RWPE1 (cell line): ENCODE results near the gene SPAG7.

ENCODE experiments used
- CTCF ChIA-PET: fragments of 350-600 bp; sonication (Branson Sonifier 250); formaldehyde crosslinking; extraction: SDS; loops from one replicate; lab custom pipeline; 2021; lab: Yijun Ruan, JAX
- POLR2A ChIA-PET: fragments of 400-600 bp; formaldehyde crosslinking; extraction: SDS; loops from one replicate; lab custom pipeline; 2020; ENCODE audit warnings: antibody characterized with exemption; ENCODE audit not compliant: low non-redundant PET; lab: Yijun Ruan, JAX
- DNase-seq: peaks from one replicate; pipeline ENCODE4 v3.0.0; 2012; ENCODE audit warnings: low spot score
- H3K27ac ChIP-seq: fragments of 450-650 bp; 2 replicates; pipeline ENCODE4 v1.5.1; 2017
- TF ChIP-seq, protein P1 (sequence below): fragments of 450-650 bp; conservative IDR thresholded peaks from 2 replicates; pipeline ENCODE4 v1.5.1; 2017; ENCODE audit warnings: low read depth, mild to moderate bottlenecking

The SPAG7 gene

DNA sequence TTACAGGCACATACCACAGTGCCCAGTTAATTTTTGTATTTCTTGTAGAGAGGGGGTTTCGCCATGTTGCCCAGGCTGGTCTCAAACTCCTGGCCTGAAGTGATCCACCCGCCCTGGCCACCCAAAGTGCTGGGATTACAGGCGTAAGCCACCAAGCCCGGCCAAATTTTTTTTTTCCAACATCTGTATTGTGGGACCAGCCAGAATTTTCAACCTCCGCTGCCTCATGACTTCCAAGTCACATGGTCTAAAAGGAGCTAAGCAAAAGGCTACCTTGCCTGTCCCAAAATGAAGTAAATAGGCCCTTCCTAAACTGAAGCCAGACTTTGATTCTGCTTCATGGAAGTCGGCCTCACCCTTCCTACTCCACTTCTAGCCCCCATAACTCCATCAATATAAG, 4.2 kb upstream of the SPAG7 start:
- TF ChIP-seq, protein P1, sequence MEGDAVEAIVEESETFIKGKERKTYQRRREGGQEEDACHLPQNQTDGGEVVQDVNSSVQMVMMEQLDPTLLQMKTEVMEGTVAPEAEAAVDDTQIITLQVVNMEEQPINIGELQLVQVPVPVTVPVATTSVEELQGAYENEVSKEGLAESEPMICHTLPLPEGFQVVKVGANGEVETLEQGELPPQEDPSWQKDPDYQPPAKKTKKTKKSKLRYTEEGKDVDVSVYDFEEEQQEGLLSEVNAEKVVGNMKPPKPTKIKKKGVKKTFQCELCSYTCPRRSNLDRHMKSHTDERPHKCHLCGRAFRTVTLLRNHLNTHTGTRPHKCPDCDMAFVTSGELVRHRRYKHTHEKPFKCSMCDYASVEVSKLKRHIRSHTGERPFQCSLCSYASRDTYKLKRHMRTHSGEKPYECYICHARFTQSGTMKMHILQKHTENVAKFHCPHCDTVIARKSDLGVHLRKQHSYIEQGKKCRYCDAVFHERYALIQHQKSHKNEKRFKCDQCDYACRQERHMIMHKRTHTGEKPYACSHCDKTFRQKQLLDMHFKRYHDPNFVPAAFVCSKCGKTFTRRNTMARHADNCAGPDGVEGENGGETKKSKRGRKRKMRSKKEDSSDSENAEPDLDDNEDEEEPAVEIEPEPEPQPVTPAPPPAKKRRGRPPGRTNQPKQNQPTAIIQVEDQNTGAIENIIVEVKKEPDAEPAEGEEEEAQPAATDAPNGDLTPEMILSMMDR, result no peak
- ChIA-PET CTCF (interaction anchor here (0.6 kb wide), 1 partner anchor 9 kb away, joined by 3 read pairs; no protein-coding TSS in a partner anchor), POLR2A (interaction anchor here (0.7 to 0.8 kb wide), 2 partner anchors 28 to 30 kb away, joined by 3 to 16 read pairs; no protein-coding TSS in a partner anchor)
- no peak for DNase-seq
- peak overlapping the region; percentile 31 for H3K27ac ChIP-seq

DNA sequence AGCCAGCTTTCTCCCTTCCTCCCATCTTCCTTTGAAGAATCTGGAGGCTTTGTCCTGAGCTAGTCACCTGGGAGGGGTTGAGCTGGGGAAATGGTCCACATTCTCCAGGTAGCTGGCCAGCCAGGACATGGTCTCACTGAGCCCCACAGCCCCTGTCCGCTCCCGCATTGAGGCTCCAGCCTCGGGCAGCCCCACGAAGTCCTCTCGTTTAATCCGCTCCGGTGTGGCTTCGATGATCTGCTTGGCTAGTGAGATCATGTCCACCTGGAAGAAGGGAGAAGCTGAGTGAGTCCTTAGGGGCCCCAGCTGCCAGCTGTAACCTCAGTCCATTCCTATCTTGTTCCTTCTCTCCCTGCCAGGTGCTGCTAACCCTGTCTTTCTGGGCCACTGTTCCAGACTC, 2.7 kb upstream of the SPAG7 start:
- TF ChIP-seq, protein P1, result no peak
- ChIA-PET CTCF (interaction anchor here (0.6 kb wide), 1 partner anchor 215 kb away, joined by 4 read pairs; no protein-coding TSS in a partner anchor), POLR2A (interaction anchor here (2.0 kb wide), 1 partner anchor 17 kb away, joined by 10 read pairs; the partner anchor contains the start of gene CAMTA2)
- peak overlapping the region; percentile 98 for H3K27ac ChIP-seq
- no peak for DNase-seq

DNA sequence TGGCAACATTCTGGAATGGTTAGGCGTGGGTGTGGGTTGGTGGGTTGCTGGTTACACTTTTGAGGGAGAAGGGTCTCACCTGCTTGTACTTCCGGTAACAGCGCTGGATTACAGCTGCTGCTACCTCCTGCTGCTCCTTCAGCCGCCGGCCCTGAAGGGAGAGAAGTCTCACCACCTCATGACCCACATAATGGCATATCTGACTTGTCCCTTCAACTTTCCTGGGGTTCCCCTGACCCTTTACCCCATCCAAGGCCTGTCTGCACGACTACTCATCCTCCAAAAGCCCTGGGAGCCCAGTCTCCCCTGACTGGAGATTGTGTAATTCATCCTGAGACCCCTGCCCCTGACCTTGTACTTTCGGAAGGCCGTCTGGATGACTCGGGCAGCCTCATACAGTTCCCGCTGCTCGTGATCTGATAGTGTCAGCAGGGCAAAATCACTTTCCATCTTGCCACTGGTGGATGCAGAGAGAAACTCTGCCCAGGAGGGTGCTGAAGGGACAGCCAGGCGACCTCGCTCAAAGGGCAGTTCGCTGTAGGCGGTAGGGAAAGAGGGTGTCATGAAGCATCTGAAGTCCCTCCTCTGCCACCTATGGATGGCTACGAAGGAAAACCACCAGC, 2.0 kb upstream of the SPAG7 start:
- POLR2A ChIA-PET, result interaction anchor here (1.5 to 2.0 kb wide), 2 partner anchors 17 to 24 kb away, joined by 3 to 10 read pairs; partner anchors contain the start of gene CAMTA2
- CTCF ChIA-PET, result interaction anchor here (0.6 kb wide), 1 partner anchor 214 kb away, joined by 4 read pairs; no protein-coding TSS in a partner anchor
- no peak for DNase-seq
- TF ChIP-seq, protein P1, result no peak
- peak overlapping the region; percentile 98 for H3K27ac ChIP-seq

DNA sequence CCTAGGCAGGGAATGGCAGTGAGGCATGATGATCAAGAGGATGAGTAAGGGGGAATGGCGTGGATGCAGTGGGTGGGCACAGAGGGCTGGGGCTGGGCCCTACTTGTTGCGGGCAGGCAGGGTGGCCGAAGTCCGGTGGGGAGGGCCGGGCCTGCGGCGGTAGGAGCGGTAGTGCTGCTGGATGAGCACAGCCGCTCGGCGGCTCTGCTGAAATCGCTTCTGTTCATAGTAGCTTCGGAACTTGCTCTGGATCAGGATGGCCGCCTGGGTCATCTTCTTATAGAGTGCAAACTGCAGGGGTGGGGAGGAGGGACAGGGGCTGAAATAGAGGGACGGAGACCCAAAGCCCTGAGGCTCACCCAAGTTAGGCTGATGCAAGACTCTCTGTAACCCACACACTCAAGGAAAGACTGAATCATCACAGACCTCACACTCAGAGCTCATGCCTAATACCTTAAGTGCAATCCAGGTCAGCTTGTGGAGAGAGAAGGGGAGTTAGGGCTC, 1.5 kb upstream of the SPAG7 start:
- TF ChIP-seq, protein P1, result no peak
- POLR2A ChIA-PET, result interaction anchor here (0.6 to 2.0 kb wide), 4 partner anchors 9 to 24 kb away, joined by 3 to 10 read pairs (median 4); partner anchors contain the start of genes CAMTA2 and PFN1
- peak overlapping the region; percentile 98 for H3K27ac ChIP-seq
- CTCF ChIA-PET, result interaction anchor here (0.9 to 1.4 kb wide), 2 partner anchors 11 to 57 kb away, joined by 3 to 5 read pairs; no protein-coding TSS in a partner anchor
- DNase-seq, result peak; percentile 78

DNA sequence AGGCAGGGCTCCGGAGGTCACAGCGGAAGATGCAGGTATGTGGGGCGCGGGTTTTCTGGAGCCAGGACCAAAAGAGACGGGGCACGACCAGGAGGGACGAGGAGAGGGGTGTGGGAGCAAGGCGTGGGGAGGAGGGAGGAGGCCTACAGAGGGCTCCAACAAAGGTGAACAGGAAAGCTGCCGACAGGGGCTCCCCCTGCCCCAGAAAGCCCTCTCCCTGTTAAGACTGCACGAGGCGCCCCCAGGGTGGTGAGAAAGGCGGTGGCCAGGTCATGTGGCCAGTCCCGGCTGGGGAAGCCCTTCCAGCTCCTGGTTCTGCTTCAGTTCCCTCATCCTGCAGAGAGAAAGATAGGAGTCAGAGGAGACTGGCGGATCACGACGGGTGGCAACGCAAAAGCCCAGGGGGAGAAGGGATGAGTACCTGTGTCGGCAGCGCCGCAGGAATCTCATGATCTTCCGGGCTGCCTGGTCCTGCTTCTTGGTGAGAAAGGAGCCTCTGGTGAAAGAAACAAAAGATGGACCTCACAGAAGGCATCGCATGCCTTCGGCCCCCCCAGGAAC, 949 bp upstream of the SPAG7 start:
- CTCF ChIA-PET, result interaction anchor here (0.9 to 1.4 kb wide), 3 partner anchors 12 to 58 kb away, joined by 3 to 5 read pairs (median 3); no protein-coding TSS in a partner anchor
- DNase-seq, result no peak
- TF ChIP-seq, protein P1, result no peak
- H3K27ac ChIP-seq, result peak overlapping the region; percentile 98
- POLR2A ChIA-PET, result interaction anchor here (0.6 to 2.0 kb wide), 4 partner anchors 9 to 23 kb away, joined by 3 to 10 read pairs (median 4); partner anchors contain the start of genes CAMTA2 and PFN1

DNA sequence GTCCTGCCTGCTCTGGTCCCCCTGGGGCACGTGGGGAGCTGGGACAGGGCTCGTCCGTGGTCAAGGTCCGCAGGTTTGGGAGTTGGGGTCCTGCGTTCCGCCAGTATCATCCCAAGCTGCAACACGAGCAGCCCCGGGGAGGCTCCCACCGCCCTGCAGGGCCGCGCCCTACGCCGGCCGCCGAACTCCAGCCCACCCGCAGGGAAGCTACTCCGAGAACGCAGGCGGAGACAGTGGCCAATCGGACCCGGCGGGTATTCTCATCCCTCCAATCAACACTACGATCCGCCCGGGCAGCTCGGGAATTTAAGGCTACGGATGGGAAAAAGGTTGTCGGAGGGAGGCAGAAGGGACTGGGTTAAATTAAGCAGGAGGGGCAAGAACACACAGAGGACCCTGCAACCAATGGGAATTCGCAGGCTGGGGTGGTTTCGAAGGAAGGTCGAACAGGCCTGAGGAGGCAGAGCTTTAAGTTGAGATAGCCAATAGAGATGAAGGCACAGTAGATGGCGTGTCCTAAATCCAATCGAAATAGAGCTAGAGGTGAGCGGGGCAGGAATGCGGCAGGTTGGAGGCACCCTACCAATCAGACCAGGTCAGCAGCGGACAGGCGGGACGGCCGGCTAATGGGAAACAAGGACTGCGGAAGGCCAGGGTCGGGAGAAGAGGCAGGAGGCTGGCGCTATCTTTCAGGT, 626 bp downstream of the SPAG7 start:
- peak overlapping the region; percentile 98 for H3K27ac ChIP-seq
- POLR2A ChIA-PET, result interaction anchor here (0.5 to 1.9 kb wide), 7 partner anchors 11 to 133 kb away, joined by 3 to 10 read pairs (median 3); partner anchors contain the start of genes ENO3, INCA1, KIF1C and RNF167
- peak; percentile 99 for DNase-seq
- CTCF ChIA-PET, result interaction anchor here (0.6 kb wide), 1 partner anchor 257 kb away, joined by 3 read pairs; no protein-coding TSS in a partner anchor
- TF ChIP-seq, protein P1, result no peak
